DND-41 (cell line): ENCODE results near the gene LDB2.

Experiments
- EZH2 ChIP-seq: IDR thresholded peaks from 3 replicates; pipeline ENCODE4 v1.6.1; 2012; ENCODE audit warnings: borderline replicate concordance, low read depth, mild to moderate bottlenecking, moderate library complexity, low read length, inconsistent platforms; ENCODE audit not compliant: severe bottlenecking
- TF ChIP-seq, protein P1 (sequence below): IDR thresholded peaks from 2 replicates; pipeline ENCODE4 v1.5.1; 2012; ENCODE audit warnings: borderline replicate concordance, low read length, moderate library complexity, mild to moderate bottlenecking; ENCODE audit not compliant: poor library complexity, severe bottlenecking; ENCODE audit errors: extremely low read depth

DNA sequence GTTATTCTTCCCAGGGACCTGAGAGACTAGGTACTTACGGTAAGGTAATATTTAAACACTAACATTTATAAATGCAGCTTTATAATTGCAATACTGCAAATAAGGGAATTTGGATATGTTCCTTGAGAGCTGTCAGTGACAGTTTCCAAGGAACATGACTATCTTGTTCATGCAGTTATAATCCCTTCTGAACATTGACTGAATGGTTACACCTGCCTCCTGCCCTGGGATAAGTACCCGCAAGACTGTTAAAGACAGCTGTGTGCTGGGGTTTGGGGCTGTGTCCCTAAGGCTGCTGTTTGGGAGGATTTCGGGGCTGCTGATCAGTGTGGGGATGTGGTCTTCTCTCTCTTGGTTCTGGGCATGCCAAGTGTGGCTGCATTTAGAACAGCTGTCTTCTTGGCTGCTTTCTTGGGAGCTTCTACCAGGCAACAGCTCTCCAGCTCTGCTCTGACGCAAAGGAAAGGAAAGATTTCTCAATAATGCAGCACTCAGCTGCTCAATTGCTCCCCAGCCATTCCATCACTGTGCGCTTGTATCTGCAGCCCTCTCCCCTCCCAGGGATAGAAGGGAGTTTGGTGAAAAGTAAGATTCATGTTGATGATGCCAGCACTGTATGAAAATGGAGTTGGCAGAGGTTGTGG, 373.4 kb downstream of the LDB2 start:
- TF ChIP-seq, protein P1, sequence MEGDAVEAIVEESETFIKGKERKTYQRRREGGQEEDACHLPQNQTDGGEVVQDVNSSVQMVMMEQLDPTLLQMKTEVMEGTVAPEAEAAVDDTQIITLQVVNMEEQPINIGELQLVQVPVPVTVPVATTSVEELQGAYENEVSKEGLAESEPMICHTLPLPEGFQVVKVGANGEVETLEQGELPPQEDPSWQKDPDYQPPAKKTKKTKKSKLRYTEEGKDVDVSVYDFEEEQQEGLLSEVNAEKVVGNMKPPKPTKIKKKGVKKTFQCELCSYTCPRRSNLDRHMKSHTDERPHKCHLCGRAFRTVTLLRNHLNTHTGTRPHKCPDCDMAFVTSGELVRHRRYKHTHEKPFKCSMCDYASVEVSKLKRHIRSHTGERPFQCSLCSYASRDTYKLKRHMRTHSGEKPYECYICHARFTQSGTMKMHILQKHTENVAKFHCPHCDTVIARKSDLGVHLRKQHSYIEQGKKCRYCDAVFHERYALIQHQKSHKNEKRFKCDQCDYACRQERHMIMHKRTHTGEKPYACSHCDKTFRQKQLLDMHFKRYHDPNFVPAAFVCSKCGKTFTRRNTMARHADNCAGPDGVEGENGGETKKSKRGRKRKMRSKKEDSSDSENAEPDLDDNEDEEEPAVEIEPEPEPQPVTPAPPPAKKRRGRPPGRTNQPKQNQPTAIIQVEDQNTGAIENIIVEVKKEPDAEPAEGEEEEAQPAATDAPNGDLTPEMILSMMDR: no peak
- TF ChIP-seq EZH2: no peak
